Activated CD4-positive, alpha-beta T cell treated with anti-CD3 and anti-CD28 coated beads for 48 hours (primary cell): ENCODE measurements around the gene IFIT5.
"Not testable (repeated sequence)": the region's sequence is repeated elsewhere in the genome, so short reads cannot be mapped to it uniquely, and the experiment has no call there.

Experiments
- DNase-seq: peaks from one replicate; pipeline ENCODE4 v3.0.0-alpha.2; 2020

Gene IFIT5

DNA sequence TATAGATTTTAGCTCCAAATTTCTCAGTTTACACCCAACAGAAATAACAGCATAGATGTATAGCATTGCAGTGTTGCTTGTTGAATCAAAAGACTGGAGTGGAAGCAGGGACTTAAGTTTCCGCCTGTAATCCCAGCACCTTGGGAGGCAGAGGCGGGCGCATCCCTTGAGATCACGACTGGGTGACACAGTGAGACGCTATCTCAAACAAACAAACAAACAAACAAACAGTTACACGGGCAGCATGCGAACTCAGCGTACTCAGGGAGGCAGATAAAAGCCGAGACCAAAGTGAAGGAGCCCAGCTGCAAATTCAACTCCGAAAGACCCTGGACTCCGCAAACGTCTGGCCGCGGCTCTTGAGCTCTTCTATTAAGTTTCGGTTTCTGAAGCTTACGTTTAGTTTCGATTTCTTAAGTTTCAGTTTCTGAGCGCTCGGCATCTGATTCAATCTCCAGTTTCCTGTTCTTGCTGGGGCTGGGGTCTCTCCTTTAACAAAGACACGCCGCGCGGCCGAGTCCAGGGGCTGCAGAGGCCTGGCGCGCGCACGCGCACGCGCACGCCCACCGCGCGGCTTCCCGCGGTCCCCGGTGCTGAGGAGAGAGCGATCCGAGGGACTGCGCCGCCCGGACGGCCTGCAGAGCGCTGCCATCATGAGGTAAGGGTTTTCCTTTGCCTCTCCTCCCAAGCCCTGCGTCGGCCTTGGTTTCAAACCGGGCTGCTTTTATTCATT lies at the start of gene IFIT5:
IFIT5 (plus strand) TSS at position 423 of the 733 bp plus-strand sequence; CDS start at position 654, 231 bp downstream.
- peak; percentile 68 for DNase-seq

DNA sequence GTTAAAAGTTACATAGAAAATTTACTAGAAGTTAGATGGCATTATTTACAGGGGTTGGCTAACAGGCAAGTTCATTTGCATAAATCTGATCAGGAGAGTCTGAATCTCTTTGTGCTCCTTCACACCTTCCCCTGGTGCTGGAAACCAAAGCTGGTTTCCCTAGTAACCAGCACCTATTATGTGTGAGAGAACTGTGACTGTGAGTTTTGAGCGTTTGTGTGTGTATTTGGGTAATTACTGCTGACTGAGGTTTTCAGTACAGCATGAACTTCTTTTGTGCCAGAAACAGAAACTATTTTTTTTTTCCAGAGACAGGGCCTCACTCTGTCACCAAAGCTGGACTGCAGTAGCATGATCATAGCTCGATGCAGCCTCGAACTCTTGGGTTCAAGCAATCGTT lies 46.8 kb upstream of the IFIT5 start:
- no peak for DNase-seq

DNA sequence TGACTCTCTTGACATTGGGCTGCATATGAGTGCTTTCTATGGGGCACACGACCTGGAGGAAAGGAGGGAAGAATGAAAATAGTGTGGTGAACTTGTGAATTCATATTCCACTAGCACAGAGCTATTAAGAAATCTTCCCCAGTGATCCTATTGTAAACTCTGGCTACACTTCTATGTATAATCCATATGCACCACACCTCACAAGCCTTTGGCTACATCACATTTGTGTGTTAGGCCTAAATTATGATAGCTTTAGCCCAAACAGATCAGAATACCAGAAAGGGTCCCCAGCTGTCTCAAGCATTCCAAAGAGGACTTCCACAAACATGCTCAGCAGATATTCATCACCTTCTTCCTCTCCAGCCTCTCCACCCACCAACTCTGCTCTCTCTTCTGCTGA lies 46.2 kb upstream of the IFIT5 start:
- no peak for DNase-seq

GRCh38 chr10:89369156-89370105 lies 44.9 kb upstream of the IFIT5 start:
- DNase-seq = no peak

DNA sequence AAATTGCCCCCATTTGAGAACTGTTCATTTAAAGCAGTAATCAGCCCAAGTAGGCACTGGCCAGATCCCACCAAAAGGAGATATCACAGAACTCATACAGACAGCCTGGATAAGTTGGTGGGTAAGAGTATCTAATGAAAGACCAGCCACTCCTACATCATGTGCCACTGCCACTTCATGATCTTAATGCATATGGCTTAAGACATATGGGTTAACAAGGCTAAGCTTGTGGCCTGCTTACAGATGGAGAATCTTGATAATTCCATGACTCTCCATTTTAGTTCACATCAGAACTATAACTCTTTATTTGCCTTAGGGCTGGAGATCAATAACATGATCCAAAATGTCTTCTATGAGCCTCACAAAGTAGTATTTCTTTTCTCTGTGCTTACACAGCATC lies 43.3 kb upstream of the IFIT5 start:
- DNase-seq = no peak

- DNase-seq = no peak
Measured at GRCh38 chr10:89371987-89372386, 42.4 kb upstream of the IFIT5 start.

DNA sequence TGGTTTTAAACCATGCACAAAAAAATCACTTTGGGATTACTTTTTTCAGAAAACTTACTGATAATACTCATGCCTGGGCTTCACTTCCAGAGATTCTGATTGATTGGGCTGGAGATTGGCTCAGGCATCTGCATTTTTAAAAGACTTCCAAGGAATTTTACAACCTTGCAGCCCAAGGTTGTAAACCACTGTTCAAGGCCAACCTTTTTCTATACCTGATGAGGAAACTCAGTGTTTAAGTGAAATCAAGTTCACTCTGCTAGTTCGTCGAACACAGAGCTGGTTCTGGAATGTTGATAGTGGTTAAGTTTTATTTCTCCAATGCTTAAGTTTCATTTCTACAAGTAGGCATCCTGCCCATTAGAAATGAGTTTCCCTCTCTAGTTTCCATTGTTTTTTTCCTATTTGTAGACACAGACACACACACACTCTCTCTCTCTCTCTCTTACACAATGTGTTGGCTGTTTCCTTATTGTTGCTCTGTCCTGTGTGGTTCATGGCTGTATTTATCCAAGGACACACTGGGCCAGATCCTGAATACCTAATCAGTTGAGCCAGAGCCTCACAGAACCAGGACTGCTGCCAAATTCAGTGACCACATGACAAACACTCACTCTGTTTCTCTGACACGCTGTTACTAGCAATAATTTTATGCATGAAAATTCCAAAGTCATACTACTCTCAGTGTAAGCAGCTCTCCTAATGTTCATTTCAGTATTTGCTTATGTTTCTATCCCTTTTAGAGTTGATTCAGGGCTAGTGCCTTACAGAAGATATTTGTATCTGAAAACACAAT lies 40.3 kb upstream of the IFIT5 start:
- no peak for DNase-seq

- DNase-seq = no peak
Measured at GRCh38 chr10:89374713-89375141, 39.6 kb upstream of the IFIT5 start.

- DNase-seq = no peak
Measured at GRCh38 chr10:89377705-89378637, 36.4 kb upstream of the IFIT5 start, which contains the start of gene IFIT1B. Gene IFIT1B (plus strand): TSS chr10:89378056. CDS start chr10:89378136, 80 bp downstream.

- DNase-seq = no peak
Measured at GRCh38 chr10:89379103-89379502, 35.3 kb upstream of the IFIT5 start.

DNA sequence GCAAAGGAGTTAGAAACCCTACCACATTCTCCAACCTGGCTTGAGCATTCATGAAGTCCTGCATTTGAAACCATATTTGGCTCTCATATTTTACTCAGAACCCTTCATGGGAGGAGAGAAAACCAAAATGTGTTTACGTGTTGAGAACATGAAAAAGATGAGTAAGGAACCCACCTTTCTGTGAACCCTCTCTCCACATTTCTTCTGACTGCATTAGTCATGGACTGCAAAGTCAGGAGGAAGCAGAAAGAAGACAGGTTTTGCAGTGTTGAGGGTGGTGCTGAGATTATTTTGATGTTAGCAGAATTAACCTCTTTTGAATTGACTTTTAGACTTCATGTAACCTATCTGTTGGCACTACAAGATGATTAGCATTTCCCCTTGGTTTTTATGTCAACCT lies 31.6 kb upstream of the IFIT5 start:
- no peak for DNase-seq

GRCh38 chr10:89384474-89385340 lies 29.7 kb upstream of the IFIT5 start:
- no peak for DNase-seq

DNA sequence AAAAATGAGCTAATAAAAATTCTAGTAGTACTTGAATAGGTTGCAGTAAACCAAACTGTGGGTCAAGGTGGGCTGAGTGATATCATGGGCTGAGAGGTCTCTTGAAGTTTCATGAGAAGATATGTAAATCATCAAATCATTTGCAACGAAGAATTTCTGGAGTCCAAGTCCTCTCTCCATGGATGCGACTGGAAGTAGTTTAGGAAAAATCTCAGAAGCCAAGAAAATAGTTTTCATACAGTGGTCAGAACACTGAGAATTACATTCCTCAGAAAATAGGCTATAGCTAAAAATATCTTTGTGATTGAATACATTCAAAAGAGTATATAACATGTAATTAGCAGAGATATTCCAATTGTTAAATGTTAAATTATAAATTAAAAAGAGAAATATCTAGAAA lies 25.6 kb upstream of the IFIT5 start:
- no peak for DNase-seq

- no peak for DNase-seq
Measured at GRCh38 chr10:89389254-89389653, 25.1 kb upstream of the IFIT5 start.

DNA sequence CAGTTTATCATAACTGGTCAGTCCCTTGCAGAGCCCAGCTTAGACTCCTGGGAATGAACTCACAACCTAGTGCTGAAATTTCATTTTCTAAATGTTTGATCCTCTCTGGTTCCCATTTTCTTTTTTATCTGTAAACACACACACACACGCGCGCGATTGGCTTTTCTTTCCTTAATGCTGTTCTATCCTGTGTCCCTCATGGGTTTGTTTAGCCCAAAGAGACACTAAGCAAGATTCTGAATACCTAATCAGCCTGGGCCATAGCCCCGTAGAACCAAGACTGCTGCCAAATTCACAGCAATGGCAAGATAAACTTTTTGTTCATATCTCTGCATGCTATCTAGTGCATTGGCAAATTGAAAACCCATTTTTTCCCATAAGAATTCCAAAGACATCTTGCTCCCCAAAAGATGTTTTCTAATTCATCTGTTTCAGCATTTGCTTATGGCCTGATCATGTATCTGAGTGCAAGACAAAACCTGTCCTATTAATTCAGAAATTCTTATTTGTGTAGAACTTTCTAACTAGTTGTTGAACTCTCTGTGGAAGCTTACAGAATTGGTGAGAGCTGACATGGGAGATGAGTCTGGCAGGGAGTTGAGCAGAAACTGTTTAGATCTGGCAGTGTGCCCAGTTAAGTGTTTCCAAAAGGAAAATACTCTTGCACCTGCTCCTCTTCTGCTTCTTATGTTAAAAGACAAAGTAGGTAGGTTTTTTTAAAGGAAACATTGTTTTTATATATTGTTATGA lies 23.7 kb upstream of the IFIT5 start:
- DNase-seq = no peak

DNA sequence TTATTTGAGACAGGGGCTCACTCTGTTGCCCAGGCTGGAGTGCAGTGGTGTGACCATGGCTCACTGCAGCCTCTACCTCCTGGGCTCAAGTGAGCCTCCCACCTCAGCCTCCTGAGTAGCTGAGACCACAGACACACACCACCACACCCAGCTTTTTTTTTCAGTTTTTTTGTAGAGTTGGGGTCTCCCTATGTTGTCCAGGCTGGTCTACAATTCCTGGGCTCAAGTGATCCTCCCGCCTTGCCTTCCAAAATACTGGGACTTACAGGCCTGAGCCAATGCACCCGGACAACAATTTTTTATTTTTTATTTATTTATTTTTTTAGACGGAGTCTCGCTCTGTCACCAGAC lies 23.2 kb upstream of the IFIT5 start:
- DNase-seq = not testable (repeated sequence)

DNA sequence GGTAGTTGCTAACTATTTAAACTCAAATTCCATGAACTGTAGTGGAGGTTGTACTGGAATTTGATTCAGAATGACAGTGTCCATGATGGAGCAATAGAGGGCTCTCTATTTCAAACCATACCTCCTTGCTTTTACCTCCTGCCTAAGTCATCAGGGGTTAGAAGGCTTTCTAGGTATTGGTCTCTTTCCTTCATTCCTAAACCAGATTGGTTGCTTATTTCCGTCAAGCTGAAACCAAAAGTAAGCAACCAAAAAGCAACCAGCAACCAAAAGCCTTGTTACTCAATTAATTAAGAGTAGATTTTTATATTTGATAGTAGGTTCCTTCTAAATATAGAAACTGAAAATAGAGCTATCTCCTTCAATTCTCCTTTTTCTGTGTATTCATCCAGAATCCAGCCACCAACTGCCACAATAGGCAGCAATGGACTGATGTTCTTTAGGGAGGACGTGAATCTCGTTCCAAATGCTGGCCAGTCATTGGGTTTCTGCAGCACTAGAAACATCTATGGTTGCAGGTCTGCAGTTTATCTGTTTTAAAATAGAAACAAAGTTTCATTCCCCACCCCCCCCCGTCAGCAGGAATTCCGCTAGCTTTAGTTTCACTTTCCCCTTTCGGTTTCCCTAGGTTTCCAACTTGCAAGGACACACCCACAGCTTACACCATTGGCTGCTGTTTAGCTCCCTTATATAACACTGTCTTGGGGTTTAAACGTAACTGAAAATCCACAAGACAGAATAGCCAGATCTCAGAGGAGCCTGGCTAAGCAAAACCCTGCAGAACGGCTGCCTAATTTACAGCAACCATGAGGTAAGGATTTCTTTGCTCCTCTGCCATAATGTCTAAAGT lies 22.2 kb upstream of the IFIT5 start, which contains the start of gene IFIT1:
IFIT1 (plus strand) TSS at position 717 of the 850 bp plus-strand sequence; CDS start at position 807, 90 bp downstream.
- peak; percentile 26 for DNase-seq

DNA sequence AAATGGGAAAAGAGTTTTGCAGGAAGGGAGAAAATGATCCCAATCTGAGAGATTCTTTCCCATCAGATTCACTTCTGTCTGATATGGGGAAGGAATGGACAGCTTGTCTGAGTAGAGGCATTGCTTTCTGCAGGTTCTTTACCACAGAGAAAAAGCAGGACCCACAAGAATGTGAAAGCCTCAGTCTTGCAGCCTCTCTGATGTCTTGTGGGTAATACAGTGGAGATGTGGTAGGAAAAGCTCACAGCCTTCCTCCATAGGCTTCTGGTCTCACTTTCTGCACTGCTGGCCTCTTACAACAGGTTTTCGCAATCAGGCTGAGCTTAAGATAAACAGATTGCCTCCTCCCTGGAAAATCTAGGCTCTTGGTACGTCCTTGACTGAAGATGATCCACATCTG lies 21.4 kb upstream of the IFIT5 start:
- no peak for DNase-seq

GRCh38 chr10:89393898-89394297 lies 20.5 kb upstream of the IFIT5 start:
- no peak for DNase-seq
